ENCODE results near the gene SPINT1.
A peak's percentile ranks its signal among the peaks of the same experiment; 100 is the strongest.

SPINT1 gene

DNA sequence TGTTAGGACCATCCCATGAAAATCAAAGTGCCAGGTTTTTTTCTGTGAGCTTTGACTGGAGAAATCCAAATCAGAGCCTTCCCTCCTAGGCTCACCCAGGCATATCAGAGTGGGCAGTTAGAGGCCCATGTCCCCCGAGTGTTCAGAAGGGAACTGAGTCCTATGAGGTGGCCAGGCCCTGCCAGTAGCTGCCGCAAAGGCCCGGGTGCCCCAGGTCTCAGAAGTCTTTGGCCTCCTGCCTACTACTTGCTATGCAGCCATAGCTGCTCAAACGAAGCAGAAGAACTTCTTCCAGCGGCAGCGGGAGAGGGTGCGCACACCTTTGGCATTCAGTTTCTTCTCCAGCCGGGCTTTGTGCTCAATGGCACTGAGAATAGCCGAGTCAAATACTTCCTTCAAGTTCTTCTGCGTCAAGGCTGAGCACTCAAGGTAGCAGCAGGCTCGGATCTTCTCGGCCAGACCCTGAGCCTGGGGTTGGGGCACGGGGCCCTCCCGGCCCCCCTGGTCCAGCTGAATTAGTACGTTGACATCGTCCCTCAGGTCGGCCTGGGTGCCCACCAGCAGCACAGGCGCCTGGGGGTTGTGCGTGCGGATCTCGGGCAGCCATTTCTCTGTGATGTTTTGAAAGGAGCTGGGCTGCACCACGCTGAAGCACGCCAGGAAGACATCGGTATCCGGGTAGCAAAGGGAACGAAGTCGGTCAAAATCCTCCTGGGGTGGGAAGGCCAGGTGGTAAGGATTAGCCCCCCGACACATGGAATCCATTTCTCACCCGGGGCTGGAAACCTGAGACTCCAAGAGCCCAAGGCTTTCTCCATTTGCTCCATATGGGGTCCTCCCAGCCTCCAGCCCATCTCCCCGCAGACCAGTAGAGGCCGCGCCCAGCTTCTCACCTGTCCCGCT, 29.2 kb downstream of the SPINT1 start:
- no peak overlapping the region for H3K27ac ChIP-seq
- DNase-seq (ENCODE audit: low spot score) = no peak
- TF ChIP-seq, protein P1, sequence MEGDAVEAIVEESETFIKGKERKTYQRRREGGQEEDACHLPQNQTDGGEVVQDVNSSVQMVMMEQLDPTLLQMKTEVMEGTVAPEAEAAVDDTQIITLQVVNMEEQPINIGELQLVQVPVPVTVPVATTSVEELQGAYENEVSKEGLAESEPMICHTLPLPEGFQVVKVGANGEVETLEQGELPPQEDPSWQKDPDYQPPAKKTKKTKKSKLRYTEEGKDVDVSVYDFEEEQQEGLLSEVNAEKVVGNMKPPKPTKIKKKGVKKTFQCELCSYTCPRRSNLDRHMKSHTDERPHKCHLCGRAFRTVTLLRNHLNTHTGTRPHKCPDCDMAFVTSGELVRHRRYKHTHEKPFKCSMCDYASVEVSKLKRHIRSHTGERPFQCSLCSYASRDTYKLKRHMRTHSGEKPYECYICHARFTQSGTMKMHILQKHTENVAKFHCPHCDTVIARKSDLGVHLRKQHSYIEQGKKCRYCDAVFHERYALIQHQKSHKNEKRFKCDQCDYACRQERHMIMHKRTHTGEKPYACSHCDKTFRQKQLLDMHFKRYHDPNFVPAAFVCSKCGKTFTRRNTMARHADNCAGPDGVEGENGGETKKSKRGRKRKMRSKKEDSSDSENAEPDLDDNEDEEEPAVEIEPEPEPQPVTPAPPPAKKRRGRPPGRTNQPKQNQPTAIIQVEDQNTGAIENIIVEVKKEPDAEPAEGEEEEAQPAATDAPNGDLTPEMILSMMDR (IDR thresholded peaks at IDR 0.05) = no peak
- H3K4me3 ChIP-seq = peak overlapping the region; percentile 69

DNA sequence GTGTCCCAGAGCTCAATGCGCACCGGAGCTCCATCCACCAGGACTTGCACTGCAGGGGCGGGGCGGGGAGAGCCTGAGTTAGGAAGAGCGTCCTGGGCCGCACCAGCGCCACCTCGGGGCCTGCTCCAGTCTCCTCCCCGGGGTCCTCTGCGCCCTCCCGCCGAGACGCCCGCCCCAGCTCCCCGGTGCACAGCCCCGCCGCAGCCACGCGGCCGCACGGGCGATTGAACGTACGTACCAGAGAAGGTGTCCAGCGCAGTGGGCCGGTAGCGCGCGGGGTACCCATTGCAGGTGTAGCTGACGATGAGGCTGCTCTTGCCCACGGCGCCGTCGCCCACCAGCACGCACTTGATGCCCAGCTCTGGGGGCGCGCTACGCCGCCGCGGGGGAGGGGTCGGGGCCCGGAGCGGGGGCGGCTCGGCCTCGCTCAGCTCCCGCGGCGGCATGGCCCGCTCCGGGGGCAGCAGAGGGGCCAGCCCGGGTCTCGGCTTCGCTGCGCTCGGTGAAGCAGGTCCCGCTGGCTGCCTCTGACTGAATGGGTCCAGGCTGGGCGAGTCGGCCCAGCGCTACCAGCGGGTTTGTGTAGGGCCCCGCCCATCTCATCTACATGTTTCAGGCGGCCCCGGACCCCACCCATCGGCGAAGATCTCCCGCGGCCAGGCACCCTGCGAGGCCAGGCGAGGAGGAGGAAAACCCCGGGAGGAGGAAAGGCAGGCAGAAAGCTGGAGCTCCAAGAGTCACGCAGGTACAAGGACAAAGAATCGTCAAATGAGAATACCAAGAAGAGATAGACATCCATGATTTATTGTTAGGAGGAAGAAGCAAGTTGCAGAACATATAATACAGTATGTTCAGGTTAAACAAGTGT, 30.1 kb downstream of the SPINT1 start, which contains the start of gene RHOV:
Gene RHOV (minus strand): TSS at position 541 of the 868 bp plus-strand sequence. CDS start 95 bp downstream, at position 446.
- Histone ChIP-seq H3K27ac (no peak within 1 kb of the TSS), H3K4me3 (peak within 1 kb of the TSS; percentile 69)
- TF ChIP-seq, protein P1 (IDR thresholded peaks at IDR 0.05) = no peak
- no peak for DNase-seq (ENCODE audit: low spot score)

GRCh38 chr15:40875991-40876730, 32.3 kb downstream of the SPINT1 start:
- no peak for DNase-seq (ENCODE audit: low spot score)
- no peak overlapping the region for H3K4me3 ChIP-seq
- H3K27ac ChIP-seq = no peak overlapping the region
- TF ChIP-seq, protein P1 (IDR thresholded peaks at IDR 0.05) = no peak

DNA sequence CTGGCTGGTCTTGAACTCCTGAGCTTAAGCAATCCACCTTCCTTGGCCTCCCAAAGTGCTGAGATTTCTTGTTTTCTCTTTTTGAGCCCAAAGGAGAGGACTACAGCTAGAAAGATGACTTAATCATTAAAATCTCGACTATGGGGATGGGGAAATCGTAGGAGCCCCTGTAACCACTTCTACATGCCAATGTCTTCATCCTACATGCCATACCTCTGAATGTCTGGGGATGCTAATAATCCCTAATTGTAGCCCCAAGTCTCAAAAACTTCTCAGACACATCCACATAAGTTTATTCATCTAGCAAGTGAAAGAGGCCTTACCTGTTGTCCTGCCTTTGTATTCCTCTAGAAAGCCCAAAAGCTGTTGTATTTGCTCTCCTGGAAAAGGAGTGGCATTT, 33.8 kb downstream of the SPINT1 start:
- Histone ChIP-seq H3K4me3 (no peak overlapping the region), H3K27ac (no peak overlapping the region)
- no peak for DNase-seq (ENCODE audit: low spot score)
- TF ChIP-seq, protein P1 (IDR thresholded peaks at IDR 0.05) = no peak

- DNase-seq (ENCODE audit: low spot score) = no peak
- Histone ChIP-seq H3K27ac (no peak overlapping the region), H3K4me3 (no peak overlapping the region)
- TF ChIP-seq, protein P1 (IDR thresholded peaks at IDR 0.05) = no peak
Observed at GRCh38 chr15:40878785-40879184, 34.9 kb downstream of the SPINT1 start.

DNA sequence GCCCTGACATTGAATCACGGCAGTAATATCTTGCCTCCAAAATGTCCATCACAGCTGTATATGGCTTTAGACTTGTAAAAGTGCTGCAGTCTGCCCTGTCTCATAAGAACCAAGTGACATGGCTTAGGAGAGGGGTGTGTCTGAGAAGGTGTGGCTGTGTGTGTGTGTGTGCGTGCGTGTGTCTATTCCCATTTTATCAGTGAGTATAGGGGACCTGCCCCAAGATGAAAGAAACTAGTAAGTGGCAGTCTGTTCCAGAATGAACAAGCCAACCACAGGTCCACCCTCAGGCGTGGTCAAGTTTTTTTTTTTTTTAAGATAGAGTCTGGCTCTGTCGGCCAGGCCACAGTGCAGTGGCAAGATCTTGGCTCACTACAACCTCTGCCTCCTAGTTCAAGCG, 35.8 kb downstream of the SPINT1 start:
- TF ChIP-seq, protein P1 (IDR thresholded peaks at IDR 0.05) = no peak
- no peak for DNase-seq (ENCODE audit: low spot score)
- Histone ChIP-seq H3K27ac (no peak overlapping the region), H3K4me3 (no peak overlapping the region)

Measured in coronary artery (tissue), 2 donors.